HG03135 (cell line): Measurements from ENCODE around the gene KCNQ1.
"Not testable (repeated sequence)": the region's sequence is repeated elsewhere in the genome, so short reads cannot be mapped to it uniquely, and the experiment has no call there.

Experiments used
- ATAC-seq: cut with Tn5 transposase; IDR thresholded peaks from one replicate; pipeline ENCODE4 v1.9.1; 2021; ENCODE audit warnings: mild to moderate bottlenecking, moderate library complexity; ENCODE audit not compliant: unreplicated experiment

Gene KCNQ1

GRCh38 chr11:2587976-2588748 is 143.4 kb downstream of the KCNQ1 start:
- no peak for ATAC-seq

GRCh38 chr11:2588809-2589537 is 144.2 kb downstream of the KCNQ1 start:
- ATAC-seq = no peak

- no peak for ATAC-seq
Observed at GRCh38 chr11:2589538-2589934, 144.7 kb downstream of the KCNQ1 start.

- ATAC-seq = no peak
Observed at GRCh38 chr11:2590131-2590964, 145.5 kb downstream of the KCNQ1 start.

- ATAC-seq = no peak
Observed at GRCh38 chr11:2590965-2591754, 146.4 kb downstream of the KCNQ1 start.

GRCh38 chr11:2591805-2592204 is 147.0 kb downstream of the KCNQ1 start:
- ATAC-seq = no peak

GRCh38 chr11:2592559-2593392 is 148.0 kb downstream of the KCNQ1 start:
- ATAC-seq = no peak

- ATAC-seq = no peak
Observed at GRCh38 chr11:2593393-2593950, 148.7 kb downstream of the KCNQ1 start.

- no peak for ATAC-seq
Observed at GRCh38 chr11:2594267-2594666, 149.5 kb downstream of the KCNQ1 start.

- no peak for ATAC-seq
Observed at GRCh38 chr11:2595204-2595603, 150.4 kb downstream of the KCNQ1 start.

GRCh38 chr11:2599561-2600189 is 154.9 kb downstream of the KCNQ1 start:
- ATAC-seq = no peak

GRCh38 chr11:2609345-2609744 is 164.5 kb downstream of the KCNQ1 start:
- ATAC-seq = no peak

GRCh38 chr11:2612884-2613571 is 168.2 kb downstream of the KCNQ1 start:
- no peak for ATAC-seq

- no peak for ATAC-seq
Observed at GRCh38 chr11:2621894-2622293, 177.1 kb downstream of the KCNQ1 start.

GRCh38 chr11:2625183-2625582 is 180.4 kb downstream of the KCNQ1 start:
- no peak for ATAC-seq

- ATAC-seq = no peak
Observed at GRCh38 chr11:2630679-2631078, 185.9 kb downstream of the KCNQ1 start.

- no peak for ATAC-seq
Observed at GRCh38 chr11:2631161-2631560, 186.4 kb downstream of the KCNQ1 start.

GRCh38 chr11:2639763-2640162 is 195.0 kb downstream of the KCNQ1 start:
- not testable (repeated sequence) for ATAC-seq
